GM04503 (cell line): ENCODE data around the gene ZNG1B.
"Not testable (repeated sequence)": the region's sequence is repeated elsewhere in the genome, so short reads cannot be mapped to it uniquely, and the experiment has no call there.

Experiments used
- DNase-seq: peaks from one replicate; pipeline ENCODE4 v3.0.0-alpha.2; 2012; ENCODE audit warnings: low read depth

The ZNG1B gene

GRCh38 chr2:113437508-113438465 is at the start of gene ZNG1B:
Gene ZNG1B, plus strand, starts transcription at chr2:113437691. Its CDS starts 178 bp downstream, at chr2:113437869.
- not testable (repeated sequence) for DNase-seq

GRCh38 chr2:113390124-113390849 is 47.2 kb upstream of the ZNG1B start:
- peak; percentile 9 for DNase-seq

GRCh38 chr2:113391073-113391472 is 46.4 kb upstream of the ZNG1B start:
- no peak for DNase-seq

GRCh38 chr2:113406114-113406513 is 31.4 kb upstream of the ZNG1B start:
- no peak for DNase-seq

- DNase-seq, result no peak
These were observed 29.9 kb upstream of the ZNG1B start for GRCh38 chr2:113407446-113408099.

GRCh38 chr2:113411725-113412352 is 25.7 kb upstream of the ZNG1B start:
- not testable (repeated sequence) for DNase-seq

GRCh38 chr2:113412774-113413173 is 24.7 kb upstream of the ZNG1B start:
- not testable (repeated sequence) for DNase-seq

GRCh38 chr2:113431773-113432172 is 5.7 kb upstream of the ZNG1B start:
- not testable (repeated sequence) for DNase-seq

- not testable (repeated sequence) for DNase-seq
These were observed 4.0 kb upstream of the ZNG1B start for GRCh38 chr2:113433468-113433867.

GRCh38 chr2:113465770-113466169 is 28.3 kb downstream of the ZNG1B start:
- not testable (repeated sequence) for DNase-seq

GRCh38 chr2:113476688-113477368 is 39.3 kb downstream of the ZNG1B start:
- DNase-seq, result not testable (repeated sequence)

- not testable (repeated sequence) for DNase-seq
These were observed 59.0 kb downstream of the ZNG1B start for GRCh38 chr2:113496527-113496926.

- DNase-seq, result not testable (repeated sequence)
These were observed 60.9 kb downstream of the ZNG1B start, which contains the start of gene FOXD4L1 for GRCh38 chr2:113498365-113498764. Gene FOXD4L1, plus strand, starts transcription at chr2:113498665. Its CDS starts 592 bp downstream, at chr2:113499257.

GRCh38 chr2:113499019-113499885 is 61.8 kb downstream of the ZNG1B start:
- DNase-seq, result not testable (repeated sequence)

GRCh38 chr2:113499886-113500722 is 62.6 kb downstream of the ZNG1B start:
- DNase-seq, result not testable (repeated sequence)

GRCh38 chr2:113500723-113501038 is 63.2 kb downstream of the ZNG1B start:
- not testable (repeated sequence) for DNase-seq

GRCh38 chr2:113502216-113503093 is 65.0 kb downstream of the ZNG1B start:
- not testable (repeated sequence) for DNase-seq
